ENCODE measurements around the gene BCAS1.

- no peak for TF ChIP-seq CTCF (IDR thresholded peaks at IDR 0.05; ENCODE audit: low read depth, low read length)
- TF ChIP-seq EZH2phosphoT487 (IDR thresholded peaks at IDR 0.05; ENCODE audit: low read depth): no peak
Observed at GRCh38 chr20:53914091-53914780, 156.2 kb downstream of the BCAS1 start.

All from OCI-LY3 (cell line).